Stomach (tissue), 4 donors: ENCODE results near the gene EWSR1.

Experiments
- EP300 ChIP-seq: sonication (generic); formaldehyde crosslinking; IDR thresholded peaks from one replicate; pipeline ENCODE4 v1.6.1; 2017; ENCODE audit warnings: antibody characterized with exemption
- TF ChIP-seq, protein P1 (sequence below), 7 experiments: fragments of 450-650 bp in 4 of 7; fragments of 200-600 bp in 3 of 7; sonication (generic) in 3 of 7; IDR thresholded peaks; one replicate each; pipeline ENCODE4 v1.5.1; 2016 to 2019; ENCODE audit warnings: antibody characterized with exemption in 7 of 7, control low read depth in 2 of 7, mild to moderate bottlenecking in 1 of 7

- TF ChIP-seq, protein P1, sequence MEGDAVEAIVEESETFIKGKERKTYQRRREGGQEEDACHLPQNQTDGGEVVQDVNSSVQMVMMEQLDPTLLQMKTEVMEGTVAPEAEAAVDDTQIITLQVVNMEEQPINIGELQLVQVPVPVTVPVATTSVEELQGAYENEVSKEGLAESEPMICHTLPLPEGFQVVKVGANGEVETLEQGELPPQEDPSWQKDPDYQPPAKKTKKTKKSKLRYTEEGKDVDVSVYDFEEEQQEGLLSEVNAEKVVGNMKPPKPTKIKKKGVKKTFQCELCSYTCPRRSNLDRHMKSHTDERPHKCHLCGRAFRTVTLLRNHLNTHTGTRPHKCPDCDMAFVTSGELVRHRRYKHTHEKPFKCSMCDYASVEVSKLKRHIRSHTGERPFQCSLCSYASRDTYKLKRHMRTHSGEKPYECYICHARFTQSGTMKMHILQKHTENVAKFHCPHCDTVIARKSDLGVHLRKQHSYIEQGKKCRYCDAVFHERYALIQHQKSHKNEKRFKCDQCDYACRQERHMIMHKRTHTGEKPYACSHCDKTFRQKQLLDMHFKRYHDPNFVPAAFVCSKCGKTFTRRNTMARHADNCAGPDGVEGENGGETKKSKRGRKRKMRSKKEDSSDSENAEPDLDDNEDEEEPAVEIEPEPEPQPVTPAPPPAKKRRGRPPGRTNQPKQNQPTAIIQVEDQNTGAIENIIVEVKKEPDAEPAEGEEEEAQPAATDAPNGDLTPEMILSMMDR (IDR thresholded peaks at IDR 0.05): no peak
- TF ChIP-seq EP300: no peak
These were observed 66.1 kb downstream of the EWSR1 start for GRCh38 chr22:29334148-29334547.
